AG04450 (cell line): ENCODE measurements around the gene PDIA4. TPM values are rescaled to one million over a fixed set of nuclear protein-coding genes. Genes with fewer than 3 reads are reported as not detected.

Experiments used
- CTCF ChIA-PET: fragments of 300-600, 350-600 bp; formaldehyde crosslinking; extraction: SDS; loops from one replicate; lab custom pipeline; 2022; ENCODE audit warnings: antibody characterized with exemption, inconsistent platforms; lab: Charles Lee
- POLR2A ChIA-PET: fragments of 350-600 bp; formaldehyde crosslinking; extraction: SDS; loops from one replicate; lab custom pipeline; 2021; ENCODE audit warnings: antibody characterized with exemption, inconsistent platforms; lab: Yijun Ruan, JAX
- DNase-seq: peaks from one replicate; pipeline ENCODE4 v3.0.0-alpha.2; 2011; ENCODE audit warnings: low read depth, low spot score
- H3K27ac ChIP-seq: one replicate; pipeline ENCODE4 v1.5.1; 2012; ENCODE audit warnings: low read depth, low read length, control low read depth
- H3K27me3 ChIP-seq: one replicate; pipeline ENCODE4 v1.6.0; 2012; ENCODE audit warnings: low read length; ENCODE audit not compliant: control insufficient read depth, insufficient read depth
- H3K4me3 ChIP-seq: 2 replicates; pipeline ENCODE4 v1.5.1; 2011; ENCODE audit warnings: mild to moderate bottlenecking, low read depth, low read length, control low read depth
- H3K9me3 ChIP-seq: 2 replicates; pipeline ENCODE4 v1.5.1; 2012; ENCODE audit warnings: low read length; ENCODE audit not compliant: control insufficient read depth, insufficient read depth
- polyA plus RNA-seq: library from polyadenylated mRNA; depleted of rRNA; stranded (reverse); fragments of >200 nt; gene quantifications from 2 replicates; pipeline ENCODE4 v1.2.3, GENCODE V29; 2011
- TF ChIP-seq, protein P1 (sequence below): IDR thresholded peaks from 2 replicates; pipeline ENCODE4 v1.5.1; 2011; ENCODE audit warnings: low read depth, low read length, control low read depth, inconsistent platforms

PDIA4 gene
- polyA plus RNA-seq, 1 experiment: 227 TPM

DNA sequence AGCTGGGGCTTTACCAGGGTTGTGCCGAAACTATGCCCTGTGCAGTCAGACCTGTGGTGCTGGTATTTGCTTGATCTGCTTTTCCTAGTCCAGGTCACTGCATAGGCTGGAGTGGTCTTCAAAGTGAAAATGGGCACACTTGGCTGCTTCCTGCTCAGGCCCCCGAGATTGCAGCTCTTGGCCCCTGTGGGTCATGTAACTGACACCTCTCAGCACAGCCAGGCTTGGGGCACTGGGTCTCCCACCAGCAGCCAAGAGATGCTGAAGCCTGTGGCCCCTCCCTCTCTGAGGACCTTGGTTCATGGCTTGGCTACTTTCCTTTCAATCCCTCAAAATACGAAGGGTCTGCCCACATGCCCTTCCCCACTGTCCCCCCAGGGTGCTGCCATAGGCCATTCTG lies 33.7 kb downstream of the PDIA4 start:
- no peaks in the 10 kb centered on the region for H3K9me3 ChIP-seq
- ChIA-PET POLR2A (no interaction called here), CTCF (interaction anchor here (1.7 kb wide), 1 partner anchor 13 kb away, joined by 5 read pairs; no protein-coding TSS in a partner anchor)
- TF ChIP-seq, protein P1, sequence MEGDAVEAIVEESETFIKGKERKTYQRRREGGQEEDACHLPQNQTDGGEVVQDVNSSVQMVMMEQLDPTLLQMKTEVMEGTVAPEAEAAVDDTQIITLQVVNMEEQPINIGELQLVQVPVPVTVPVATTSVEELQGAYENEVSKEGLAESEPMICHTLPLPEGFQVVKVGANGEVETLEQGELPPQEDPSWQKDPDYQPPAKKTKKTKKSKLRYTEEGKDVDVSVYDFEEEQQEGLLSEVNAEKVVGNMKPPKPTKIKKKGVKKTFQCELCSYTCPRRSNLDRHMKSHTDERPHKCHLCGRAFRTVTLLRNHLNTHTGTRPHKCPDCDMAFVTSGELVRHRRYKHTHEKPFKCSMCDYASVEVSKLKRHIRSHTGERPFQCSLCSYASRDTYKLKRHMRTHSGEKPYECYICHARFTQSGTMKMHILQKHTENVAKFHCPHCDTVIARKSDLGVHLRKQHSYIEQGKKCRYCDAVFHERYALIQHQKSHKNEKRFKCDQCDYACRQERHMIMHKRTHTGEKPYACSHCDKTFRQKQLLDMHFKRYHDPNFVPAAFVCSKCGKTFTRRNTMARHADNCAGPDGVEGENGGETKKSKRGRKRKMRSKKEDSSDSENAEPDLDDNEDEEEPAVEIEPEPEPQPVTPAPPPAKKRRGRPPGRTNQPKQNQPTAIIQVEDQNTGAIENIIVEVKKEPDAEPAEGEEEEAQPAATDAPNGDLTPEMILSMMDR: no peak
- no peak for DNase-seq
- no peak overlapping the region for H3K4me3 ChIP-seq
- H3K27me3 ChIP-seq: no peaks in the 10 kb centered on the region
- H3K27ac ChIP-seq: no peak overlapping the region

DNA sequence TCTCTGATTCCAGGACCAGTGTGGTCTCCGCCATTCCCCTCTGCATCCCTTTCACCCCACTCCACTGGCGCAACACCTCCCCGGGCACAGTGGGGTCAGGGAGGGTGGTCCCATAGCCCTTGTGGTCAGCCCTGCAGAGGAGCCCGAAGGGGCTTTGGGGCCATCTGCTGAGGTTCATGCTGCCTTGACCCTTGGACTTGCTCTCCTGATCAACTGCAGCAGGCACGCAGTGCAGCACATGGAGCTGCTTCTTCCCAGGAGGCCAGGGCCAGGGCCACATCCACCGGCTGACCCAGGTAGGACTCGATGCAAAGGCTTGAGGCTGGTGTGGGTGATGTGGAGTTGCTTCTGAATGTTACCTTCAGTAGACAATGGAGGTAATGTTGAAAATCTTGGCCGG lies 35.1 kb downstream of the PDIA4 start:
- TF ChIP-seq, protein P1: no peak
- DNase-seq: no peak
- ChIA-PET CTCF (interaction anchor here (1.7 kb wide), 1 partner anchor 14 kb away, joined by 5 read pairs; no protein-coding TSS in a partner anchor), POLR2A (no interaction called here)
- no peaks in the 10 kb centered on the region for H3K27me3 ChIP-seq
- no peak overlapping the region for H3K27ac ChIP-seq
- H3K9me3 ChIP-seq: no peaks in the 10 kb centered on the region
- H3K4me3 ChIP-seq: no peak overlapping the region

- POLR2A ChIA-PET: no interaction called here
- CTCF ChIA-PET: interaction anchor here (0.6 to 2.4 kb wide), 2 partner anchors 14 to 28 kb away, joined by 8 to 15 read pairs; no protein-coding TSS in a partner anchor
- no peak overlapping the region for H3K27ac ChIP-seq
- no peak overlapping the region for H3K4me3 ChIP-seq
- TF ChIP-seq, protein P1: no peak
- no peaks in the 10 kb centered on the region for H3K9me3 ChIP-seq
- H3K27me3 ChIP-seq: no peaks in the 10 kb centered on the region
- DNase-seq: no peak
Observed at GRCh38 chr7:148991536-148991935, 36.8 kb downstream of the PDIA4 start.

DNA sequence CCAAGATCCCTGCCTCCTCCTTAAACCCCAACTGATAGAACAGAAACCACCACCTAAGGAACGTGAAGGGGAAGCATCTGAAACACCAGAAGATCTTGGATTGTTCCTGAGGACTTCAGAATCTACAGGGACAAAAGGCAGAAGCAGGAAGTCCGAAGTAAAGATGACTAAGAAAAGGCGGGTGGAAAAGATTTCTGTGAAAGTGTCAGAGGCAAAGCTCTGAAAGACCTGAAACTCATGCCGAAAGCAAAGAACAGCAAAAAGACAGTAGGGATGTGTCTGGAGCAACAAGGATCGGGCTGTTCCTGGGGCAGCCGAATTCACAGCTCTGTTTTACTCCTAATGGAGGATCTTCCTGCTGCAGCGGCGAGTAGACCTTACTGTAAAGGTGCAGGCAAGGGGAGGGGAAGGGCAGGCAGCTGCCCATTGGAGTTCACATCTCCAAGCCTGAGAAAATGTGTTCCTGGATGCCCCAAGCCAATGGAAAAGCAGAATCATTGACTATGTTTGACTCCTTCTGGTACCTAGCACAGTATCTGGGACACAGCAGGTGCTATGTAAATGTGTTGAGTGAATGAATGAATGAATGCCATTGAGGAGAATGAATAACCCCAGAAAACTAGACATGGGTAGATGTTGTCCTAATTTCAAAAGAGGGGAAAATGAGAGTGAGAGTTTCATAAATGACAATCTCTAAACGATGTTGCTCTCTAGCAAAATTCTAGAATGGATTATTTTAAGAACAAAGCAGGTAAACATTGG lies 40.4 kb downstream of the PDIA4 start:
- Histone ChIP-seq H3K27me3 (no peaks in the 10 kb centered on the region), H3K4me3 (peak overlapping the region; percentile 96), H3K27ac (peak overlapping the region; percentile 69), H3K9me3 (no peaks in the 10 kb centered on the region)
- TF ChIP-seq, protein P1: no peak
- no peak for DNase-seq
- CTCF ChIA-PET: interaction anchor here (0.5 to 2.7 kb wide), 6 partner anchors 15 to 136 kb away, joined by 3 to 18 read pairs (median 8); no protein-coding TSS in a partner anchor
- POLR2A ChIA-PET: interaction anchor here (0.8 to 1.5 kb wide), 2 partner anchors 8 to 139 kb away, joined by 3 read pairs; no protein-coding TSS in a partner anchor
